H9 (cell line): ENCODE results near the gene TNC. TPM values are rescaled to one million over a fixed set of nuclear protein-coding genes. Genes with fewer than 3 reads are reported as not detected.

ENCODE experiments used
- DNase-seq: peaks from one replicate; pipeline ENCODE4 v3.0.0-alpha.2; 2017
- H2AFZ ChIP-seq: one replicate; pipeline ENCODE4 v1.6.1; 2013; ENCODE audit warnings: mild to moderate bottlenecking, low read length, control low read depth, moderate library complexity
- H2AK5ac ChIP-seq: 2 replicates; pipeline ENCODE4 v1.6.1; 2013; ENCODE audit warnings: low read length, control low read depth, mixed read lengths; ENCODE audit not compliant: insufficient read length
- H2BK120ac ChIP-seq: one replicate; pipeline ENCODE4 v1.6.1; 2013; ENCODE audit warnings: low read depth, mild to moderate bottlenecking, low read length, control low read depth, inconsistent platforms; ENCODE audit not compliant: poor library complexity, severe bottlenecking
- H2BK12ac ChIP-seq: 2 replicates; pipeline ENCODE4 v1.6.1; 2013; ENCODE audit warnings: low read length, control low read depth, mixed read lengths, low read depth; ENCODE audit not compliant: insufficient read length
- H2BK15ac ChIP-seq: 2 replicates; pipeline ENCODE4 v1.6.1; 2013; ENCODE audit warnings: low read depth, low read length, control low read depth
- H2BK20ac ChIP-seq: one replicate; pipeline ENCODE4 v1.6.1; 2013; ENCODE audit warnings: low read depth, mild to moderate bottlenecking, low read length, control low read depth, inconsistent platforms; ENCODE audit not compliant: poor library complexity, severe bottlenecking
- H2BK5ac ChIP-seq: 2 replicates; pipeline ENCODE4 v1.6.1; 2013; ENCODE audit warnings: low read length, control low read depth, mixed read lengths; ENCODE audit not compliant: insufficient read length
- H3K14ac ChIP-seq: 2 replicates; pipeline ENCODE4 v1.6.1; 2013; ENCODE audit warnings: low read length, control low read depth; ENCODE audit not compliant: insufficient read depth
- H3K18ac ChIP-seq: 2 replicates; pipeline ENCODE4 v1.6.1; 2013; ENCODE audit warnings: low read depth, mild to moderate bottlenecking, mixed read lengths, low read length, control low read depth; ENCODE audit not compliant: insufficient read length
- H3K23ac ChIP-seq: 2 replicates; pipeline ENCODE4 v1.6.1; 2013; ENCODE audit warnings: low read length, control low read depth, mixed read lengths, low read depth; ENCODE audit not compliant: insufficient read length
- H3K23me2 ChIP-seq: 2 replicates; pipeline ENCODE4 v1.6.1; 2013; ENCODE audit warnings: low read depth, mild to moderate bottlenecking, mixed read lengths, low read length, control low read depth; ENCODE audit not compliant: insufficient read length, poor library complexity, severe bottlenecking
- H3K27ac ChIP-seq: 2 replicates; pipeline ENCODE4 v1.5.1; 2013; ENCODE audit warnings: low read length, control low read depth, mixed read lengths, low read depth; ENCODE audit not compliant: insufficient read length
- H3K27me3 ChIP-seq: 2 replicates; pipeline ENCODE4 v1.6.1; 2013; ENCODE audit warnings: low read length, control low read depth, inconsistent platforms; ENCODE audit not compliant: insufficient read depth
- H3K4ac ChIP-seq: 2 replicates; pipeline ENCODE4 v1.6.1; 2013; ENCODE audit warnings: low read depth, mild to moderate bottlenecking, control low read depth, inconsistent platforms, low read length, moderate library complexity
- H3K4me1 ChIP-seq: 2 replicates; pipeline ENCODE4 v1.6.1; 2013; ENCODE audit warnings: low read length, control low read depth, inconsistent platforms; ENCODE audit not compliant: insufficient read depth
- H3K4me2 ChIP-seq: 2 replicates; pipeline ENCODE4 v1.6.1; 2013; ENCODE audit warnings: low read length, control low read depth, mixed read lengths; ENCODE audit not compliant: insufficient read length, insufficient read depth
- H3K56ac ChIP-seq: 2 replicates; pipeline ENCODE4 v1.6.1; 2013; ENCODE audit warnings: low read depth, mild to moderate bottlenecking, mixed read lengths, low read length, control low read depth; ENCODE audit not compliant: insufficient read length
- H3K79me1 ChIP-seq: 2 replicates; pipeline ENCODE4 v1.6.1; 2013; ENCODE audit warnings: low read depth, mild to moderate bottlenecking, moderate library complexity, low read length, control low read depth, inconsistent platforms; ENCODE audit not compliant: insufficient read depth, poor library complexity, severe bottlenecking
- H3K79me2 ChIP-seq: 2 replicates; pipeline ENCODE4 v1.6.1; 2013; ENCODE audit warnings: low read length, control low read depth, inconsistent platforms; ENCODE audit not compliant: insufficient read depth
- H3K9ac ChIP-seq: 2 replicates; pipeline ENCODE4 v1.6.1; 2013; ENCODE audit warnings: low read length, control low read depth, mixed read lengths; ENCODE audit not compliant: insufficient read length; ENCODE audit errors: extremely low read depth
- H3K9me3 ChIP-seq: one replicate; pipeline ENCODE4 v1.6.1; 2013; ENCODE audit warnings: low read depth, low read length, inconsistent platforms; ENCODE audit not compliant: control insufficient read depth
- H3T11ph ChIP-seq: one replicate; pipeline ENCODE4 v1.6.1; 2013; ENCODE audit warnings: mild to moderate bottlenecking, low read length, control low read depth, inconsistent platforms
- H4K20me1 ChIP-seq: one replicate; pipeline ENCODE4 v1.6.1; 2013; ENCODE audit not compliant: control insufficient read depth, insufficient read length, insufficient read depth
- H4K5ac ChIP-seq: 2 replicates; pipeline ENCODE4 v1.6.1; 2013; ENCODE audit warnings: low read depth, mild to moderate bottlenecking, mixed read lengths, low read length, control low read depth; ENCODE audit not compliant: insufficient read length
- H4K8ac ChIP-seq: replicated peaks from 2 replicates; pipeline ENCODE4 v1.6.1; 2013; ENCODE audit warnings: low read length, control low read depth, mixed read lengths, low read depth; ENCODE audit not compliant: insufficient read length
- H4K91ac ChIP-seq: 2 replicates; pipeline ENCODE4 v1.6.1; 2013; ENCODE audit warnings: low read depth, mild to moderate bottlenecking, moderate library complexity, mixed read lengths, low read length, control low read depth; ENCODE audit not compliant: insufficient read length
- H3K27ac Mint-ChIP-seq, 3 experiments: 2 replicates in 2 of 3; 3 replicates in 1 of 3; pipeline ENCODE4 v1.8.0; 2020 to 2021; ENCODE audit warnings: mixed read lengths in 3 of 3, mild to moderate bottlenecking in 1 of 3, moderate library complexity in 1 of 3
- H3K27me3 Mint-ChIP-seq: 2 replicates; pipeline ENCODE4 v1.8.0; 2021; ENCODE audit warnings: low read depth, mild to moderate bottlenecking, moderate library complexity, mixed read lengths
- H3K36me3 Mint-ChIP-seq, 3 experiments: 2 replicates in 2 of 3; 3 replicates in 1 of 3; pipeline ENCODE4 v1.8.0; 2020 to 2021; ENCODE audit warnings: low read depth in 3 of 3, mixed read lengths in 3 of 3; ENCODE audit not compliant: insufficient read depth in 1 of 3
- H3K4me1 Mint-ChIP-seq, 2 experiments: 2 replicates each; pipeline ENCODE4 v1.8.0; 2020; ENCODE audit warnings: mixed read lengths in 2 of 2
- H3K4me3 Mint-ChIP-seq, 2 experiments: 2 replicates in 1 of 2; 3 replicates in 1 of 2; pipeline ENCODE4 v1.8.0; 2020 to 2021; ENCODE audit warnings: mild to moderate bottlenecking in 2 of 2, mixed read lengths in 2 of 2, moderate library complexity in 1 of 2
- H3K9me3 Mint-ChIP-seq, 2 experiments: 2 replicates in 1 of 2; 3 replicates in 1 of 2; pipeline ENCODE4 v1.8.0; 2020; ENCODE audit warnings: mild to moderate bottlenecking in 2 of 2, mixed read lengths in 2 of 2, moderate library complexity in 1 of 2
- WGBS: extraction: QIAGEN DNeasy Blood & Tissue Kit; methylation state at CpG from one replicate; pipeline ENCODE4 v1.1.7; 2013; ENCODE audit warnings: missing lambda C conversion rate, low lambda C conversion rate, mixed read lengths; ENCODE audit not compliant: insufficient read length; ENCODE audit errors: extremely low coverage; 5-methylcytosine and 5-hydroxymethylcytosine counted together
- total RNA-seq: library from RNA; stranded (reverse); gene quantifications from 2 replicates; pipeline ENCODE4 v1.2.1, GENCODE V29; 2021
- TF ChIP-seq, protein P1 (sequence below): fragments of 200-600 bp; sonication (generic); conservative IDR thresholded peaks from 3 replicates; pipeline ENCODE4 v1.8.0; 2021; ENCODE audit warnings: antibody characterized with exemption, mild to moderate bottlenecking

Gene TNC
- total RNA-seq, 1 experiment from 2014 or later, result 0.63 TPM

DNA sequence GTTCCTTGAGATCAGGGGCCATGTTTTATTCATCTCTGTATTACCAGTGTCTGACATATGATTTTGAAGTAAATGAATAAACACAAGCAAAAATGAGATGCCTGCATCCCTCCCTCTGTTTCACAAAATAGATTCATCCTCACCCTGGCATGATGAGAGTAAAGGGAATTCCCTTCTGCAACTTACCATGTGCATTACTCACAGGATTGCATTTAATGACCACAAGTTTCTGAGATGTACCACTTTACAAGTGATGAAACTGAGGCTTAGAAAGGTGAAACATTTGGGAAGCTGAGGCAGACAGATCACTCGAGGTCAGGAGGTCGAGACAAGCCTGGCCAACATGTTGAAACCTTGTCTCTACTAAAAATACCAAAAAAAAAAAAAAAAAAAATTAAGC is 113.4 kb downstream of the TNC start:
- no peaks in the 10 kb centered on the region for H4K20me1 ChIP-seq
- H3K27me3 Mint-ChIP-seq, result peaks cover 90% of the 10 kb centered on the region

More for the DNA sequence above, 113.4 kb downstream of the TNC start:
- H3K23ac ChIP-seq, result no peak overlapping the region
- no peak overlapping the region for H2BK120ac ChIP-seq
- H2BK12ac ChIP-seq, result no peak overlapping the region
- H2AK5ac ChIP-seq, result no peak overlapping the region
- H4K8ac ChIP-seq, result no peak overlapping the region
- H2BK15ac ChIP-seq, result no peak overlapping the region
- H4K5ac ChIP-seq, result no peak overlapping the region
- Mint-ChIP-seq H3K36me3 (no peaks in the 10 kb centered on the region), H3K27ac (no peak overlapping the region), H3K9me3 (no peaks in the 10 kb centered on the region), H3K4me3 (no peak overlapping the region), H3K4me1 (no peaks in the 10 kb centered on the region)
- no peak for DNase-seq
- no CpG with 5 or more reads among the region's 2 CpGs for WGBS
- no peak overlapping the region for H3K9ac ChIP-seq
- H3K23me2 ChIP-seq, result no peaks in the 10 kb centered on the region
- H3K4ac ChIP-seq, result no peak overlapping the region
- no peak overlapping the region for H3K4me2 ChIP-seq
- H2AFZ ChIP-seq, result no peak overlapping the region
- no peaks in the 10 kb centered on the region; the same call in 1 of the 2 replicates for H3K27me3 ChIP-seq
- H3K79me1 ChIP-seq, result no peaks in the 10 kb centered on the region
- H3K79me2 ChIP-seq, result no peaks in the 10 kb centered on the region; the same call in 1 of the 2 replicates
- H3K9me3 ChIP-seq, result no peaks in the 10 kb centered on the region
- no peak overlapping the region for H3T11ph ChIP-seq
- H3K27ac ChIP-seq, result no peak overlapping the region
- H4K91ac ChIP-seq, result no peak overlapping the region
- H3K4me1 ChIP-seq, result no peaks in the 10 kb centered on the region
- no peak overlapping the region for H2BK20ac ChIP-seq
- no peak overlapping the region for H3K18ac ChIP-seq
- TF ChIP-seq, protein P1, sequence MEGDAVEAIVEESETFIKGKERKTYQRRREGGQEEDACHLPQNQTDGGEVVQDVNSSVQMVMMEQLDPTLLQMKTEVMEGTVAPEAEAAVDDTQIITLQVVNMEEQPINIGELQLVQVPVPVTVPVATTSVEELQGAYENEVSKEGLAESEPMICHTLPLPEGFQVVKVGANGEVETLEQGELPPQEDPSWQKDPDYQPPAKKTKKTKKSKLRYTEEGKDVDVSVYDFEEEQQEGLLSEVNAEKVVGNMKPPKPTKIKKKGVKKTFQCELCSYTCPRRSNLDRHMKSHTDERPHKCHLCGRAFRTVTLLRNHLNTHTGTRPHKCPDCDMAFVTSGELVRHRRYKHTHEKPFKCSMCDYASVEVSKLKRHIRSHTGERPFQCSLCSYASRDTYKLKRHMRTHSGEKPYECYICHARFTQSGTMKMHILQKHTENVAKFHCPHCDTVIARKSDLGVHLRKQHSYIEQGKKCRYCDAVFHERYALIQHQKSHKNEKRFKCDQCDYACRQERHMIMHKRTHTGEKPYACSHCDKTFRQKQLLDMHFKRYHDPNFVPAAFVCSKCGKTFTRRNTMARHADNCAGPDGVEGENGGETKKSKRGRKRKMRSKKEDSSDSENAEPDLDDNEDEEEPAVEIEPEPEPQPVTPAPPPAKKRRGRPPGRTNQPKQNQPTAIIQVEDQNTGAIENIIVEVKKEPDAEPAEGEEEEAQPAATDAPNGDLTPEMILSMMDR, result no peak
- H3K14ac ChIP-seq, result no peak overlapping the region
- H3K56ac ChIP-seq, result no peak overlapping the region
- no peak overlapping the region for H2BK5ac ChIP-seq
